H1 (cell line): Measurements from ENCODE around the gene MGAT4D. TPM values are rescaled to one million over a fixed set of nuclear protein-coding genes. Genes with fewer than 3 reads are reported as not detected.
A peak's percentile ranks its signal among the peaks of the same experiment; 100 is the strongest.

ENCODE experiments used
- CTCF ChIA-PET: fragments of 300-600 bp; sonication (Branson Sonifier 250); formaldehyde crosslinking; loops from one replicate; lab custom pipeline; 2021; ENCODE audit not compliant: partially characterized antibody; lab: Charles Lee
- POLR2A ChIA-PET: fragments of 300-600 bp; sonication (Branson Sonifier 250); formaldehyde crosslinking; loops from one replicate; lab custom pipeline; 2021; ENCODE audit warnings: inconsistent platforms; ENCODE audit not compliant: partially characterized antibody; lab: Charles Lee
- DNase-seq, 2 experiments: peaks; one replicate each; pipeline versions ENCODE4 v3.0.0 to v3.0.0-alpha.2; 2010 to 2022; ENCODE audit warnings: low spot score in 2 of 2, low read depth in 1 of 2, mixed read lengths in 1 of 2
- FAIRE-seq: peaks from 2 replicates; lab custom pipeline; 2011; peaks lifted over from hg19 to GRCh38; lab: Jason Lieb, UNC
- H2AFZ ChIP-seq: 2 replicates; pipeline ENCODE4 v1.8.1; 2012; ENCODE audit warnings: low read length, inconsistent platforms
- H2AK5ac ChIP-seq: 2 replicates; pipeline ENCODE4 v1.6.1; 2013; ENCODE audit warnings: low read depth, low read length
- H2BK120ac ChIP-seq: replicated peaks from 2 replicates; pipeline ENCODE3; 2013; ENCODE audit warnings: low read depth, low read length, inconsistent platforms
- H2BK12ac ChIP-seq: 2 replicates; pipeline ENCODE4 v1.6.1; 2013; ENCODE audit warnings: low read depth, low read length
- H2BK15ac ChIP-seq: 2 replicates; pipeline ENCODE4 v1.6.1; 2013; ENCODE audit warnings: low read length
- H2BK20ac ChIP-seq: 2 replicates; pipeline ENCODE4 v1.6.1; 2013; ENCODE audit warnings: low read length
- H2BK5ac ChIP-seq: 2 replicates; pipeline ENCODE4 v1.6.1; 2013; ENCODE audit warnings: low read depth, low read length
- H3K14ac ChIP-seq: 2 replicates; pipeline ENCODE4 v1.6.1; 2013; ENCODE audit warnings: inconsistent platforms; ENCODE audit not compliant: insufficient read length
- H3K18ac ChIP-seq: 2 replicates; pipeline ENCODE4 v1.6.1; 2013; ENCODE audit warnings: low read length; ENCODE audit errors: extremely low read depth
- H3K23ac ChIP-seq: 2 replicates; pipeline ENCODE4 v1.6.1; 2013; ENCODE audit warnings: inconsistent platforms; ENCODE audit not compliant: insufficient read length
- H3K23me2 ChIP-seq: 2 replicates; pipeline ENCODE4 v1.6.1; 2013; ENCODE audit warnings: low read depth, low read length
- H3K27ac ChIP-seq: 2 replicates; pipeline ENCODE4 v1.6.1; 2011; ENCODE audit warnings: low read depth, low read length, inconsistent platforms
- H3K27me3 ChIP-seq, 4 experiments: replicated peaks in 1 of 4; 1 replicate in 1 of 4; 2 replicates in 3 of 4; pipeline versions ENCODE4 v1.6.1 to v1.8.1; 2011 to 2013; ENCODE audit warnings: low read length in 3 of 4, mild to moderate bottlenecking in 3 of 4, inconsistent platforms in 2 of 4, mixed read lengths in 2 of 4, moderate library complexity in 1 of 4; ENCODE audit not compliant: control insufficient read depth in 3 of 4, insufficient read depth in 3 of 4; ENCODE audit errors: extremely low read depth in 1 of 4
- H3K36me3 ChIP-seq, 4 experiments: 2 replicates each; pipeline versions ENCODE4 v1.6.1 to v1.8.1; 2011 to 2013; ENCODE audit warnings: mild to moderate bottlenecking in 4 of 4, low read length in 3 of 4, moderate library complexity in 2 of 4, control low read depth in 1 of 4, inconsistent platforms in 1 of 4; ENCODE audit not compliant: insufficient read depth in 4 of 4, control insufficient read depth in 2 of 4
- H3K4ac ChIP-seq: replicated peaks from 2 replicates; pipeline ENCODE3; 2013; ENCODE audit warnings: low read length, low read depth, mixed read lengths, inconsistent platforms; ENCODE audit not compliant: insufficient read length
- H3K4me1 ChIP-seq, 4 experiments: replicated peaks in 1 of 4; 1 replicate in 1 of 4; 2 replicates in 3 of 4; pipeline versions ENCODE4 v1.6.1 to v1.8.1; 2011 to 2013; ENCODE audit warnings: low read length in 3 of 4, inconsistent platforms in 2 of 4, mixed read lengths in 1 of 4; ENCODE audit not compliant: insufficient read depth in 4 of 4, control insufficient read depth in 3 of 4
- H3K4me2 ChIP-seq, 2 experiments: 2 replicates each; pipeline versions ENCODE4 v1.6.1 to v1.8.1; 2011 to 2013; ENCODE audit warnings: low read depth in 2 of 2, low read length in 2 of 2, control low read depth in 1 of 2, inconsistent platforms in 1 of 2, mild to moderate bottlenecking in 1 of 2; ENCODE audit not compliant: insufficient read depth in 1 of 2
- H3K4me3 ChIP-seq, 4 experiments: fragments of 200-600, 300-600 bp in 1 of 4; sonication (generic), shearing (Covaris generic), sonication (Bioruptor Twin) in 1 of 4; 2 replicates each; pipeline versions ENCODE4 v1.5.1 to v1.8.1; 2011 to 2016; ENCODE audit warnings: low read length in 4 of 4, low read depth in 3 of 4, control low read depth in 2 of 4, inconsistent platforms in 2 of 4, mild to moderate bottlenecking in 2 of 4, mixed read lengths in 1 of 4, moderate library complexity in 1 of 4; ENCODE audit not compliant: insufficient read depth in 2 of 4; ENCODE audit errors: extremely low read depth in 1 of 4
- H3K56ac ChIP-seq: replicated peaks from 2 replicates; pipeline ENCODE3; 2013; ENCODE audit warnings: low read depth, mild to moderate bottlenecking, mixed read lengths, low read length, inconsistent platforms; ENCODE audit not compliant: insufficient read length
- H3K79me1 ChIP-seq: 2 replicates; pipeline ENCODE4 v1.6.1; 2013; ENCODE audit warnings: low read depth, low read length, control low read depth
- H3K79me2 ChIP-seq, 2 experiments: 2 replicates each; pipeline versions ENCODE4 v1.6.1 to v1.8.1; 2012 to 2013; ENCODE audit warnings: low read length in 2 of 2, mild to moderate bottlenecking in 2 of 2, inconsistent platforms in 1 of 2; ENCODE audit not compliant: insufficient read depth in 2 of 2, control insufficient read depth in 1 of 2
- H3K9ac ChIP-seq, 4 experiments: replicated peaks in 1 of 4; 1 replicate in 1 of 4; 2 replicates in 3 of 4; pipeline versions ENCODE4 v1.6.1 to v1.8.1; 2011 to 2013; ENCODE audit warnings: low read depth in 3 of 4, low read length in 3 of 4, control low read depth in 2 of 4, mild to moderate bottlenecking in 2 of 4, moderate library complexity in 2 of 4, inconsistent platforms in 1 of 4; ENCODE audit errors: extremely low read depth in 1 of 4
- H3K9me3 ChIP-seq, 2 experiments: 2 replicates each; pipeline versions ENCODE4 v1.6.1 to v1.8.1; 2012 to 2013; ENCODE audit warnings: mild to moderate bottlenecking in 2 of 2, moderate library complexity in 2 of 2, control low read depth in 1 of 2, inconsistent platforms in 1 of 2, low read depth in 1 of 2, low read length in 1 of 2, mixed read lengths in 1 of 2; ENCODE audit not compliant: insufficient read depth in 2 of 2
- H4K20me1 ChIP-seq, 2 experiments: replicated peaks in 1 of 2; 2 replicates each; pipeline versions ENCODE3 to v1.8.1; 2011 to 2013; ENCODE audit warnings: inconsistent platforms in 2 of 2, low read length in 2 of 2, mild to moderate bottlenecking in 1 of 2; ENCODE audit not compliant: insufficient read depth in 2 of 2, control insufficient read depth in 1 of 2
- H4K5ac ChIP-seq: 2 replicates; pipeline ENCODE4 v1.6.1; 2013; ENCODE audit warnings: low read length, low read depth, mixed read lengths, inconsistent platforms; ENCODE audit not compliant: insufficient read length
- H4K8ac ChIP-seq: 2 replicates; pipeline ENCODE4 v1.8.0; 2013; ENCODE audit warnings: mild to moderate bottlenecking, moderate library complexity, low read length, inconsistent platforms; ENCODE audit not compliant: insufficient read depth; ENCODE audit errors: extremely low read depth
- H4K91ac ChIP-seq: replicated peaks from 2 replicates; pipeline ENCODE3; 2013; ENCODE audit warnings: low read length, mixed read lengths, inconsistent platforms; ENCODE audit not compliant: insufficient read length
- BACH1 ChIP-seq: IDR thresholded peaks from 2 replicates; pipeline ENCODE4 v1.6.1; 2012; ENCODE audit warnings: low read length, improper control_type of control experiment
- RAD21 ChIP-seq, 2 experiments: IDR thresholded peaks in 1 of 2; conservative IDR thresholded peaks in 1 of 2; 2 replicates each; pipeline ENCODE4 v1.6.1; 2011; ENCODE audit warnings: low read depth in 2 of 2, low read length in 2 of 2, improper control_type of control experiment in 1 of 2, inconsistent platforms in 1 of 2, mild to moderate bottlenecking in 1 of 2, moderate library complexity in 1 of 2
- WGBS, 2 experiments: shearing (Covaris generic) in 1 of 2; methylation state at CpG; one replicate each; pipeline versions ENCODE4 v1.1.6 to v1.1.7; 2013 to 2015; ENCODE audit warnings: low lambda C conversion rate in 2 of 2, mixed read lengths in 2 of 2, inconsistent platforms in 1 of 2, low coverage in 1 of 2, missing lambda C conversion rate in 1 of 2; ENCODE audit not compliant: insufficient replicate concordance in 2 of 2, insufficient coverage in 1 of 2, insufficient read length in 1 of 2; ENCODE audit errors: extremely low coverage in 1 of 2, missing lambda C conversion rate in 1 of 2; 5-methylcytosine and 5-hydroxymethylcytosine counted together
- polyA plus RNA-seq, 7 experiments: library from polyadenylated mRNA; depleted of rRNA in 3 of 7; stranded (reverse) in 5 of 7; unstranded in 2 of 7; fragments of >200 nt in 5 of 7; fragments of 200-250 nt in 2 of 7; gene quantifications; 1 replicate in 5 of 7; 2 replicates in 1 of 7; 4 replicates in 1 of 7; pipeline versions ENCODE4 v1.2.1 to v1.2.3, GENCODE V29; 2011 to 2013; ENCODE audit warnings: missing spikeins in 2 of 7, mixed read lengths in 2 of 7
- total RNA-seq: library from RNA; stranded (reverse); fragmentation: NEBNext Ultra II Directional; extraction: Animal tissue kit (Norgen Biotek cat#: 25700); gene quantifications from 2 replicates; pipeline ENCODE4 v1.2.1, GENCODE V29; 2021

The MGAT4D gene
- total and polyA plus RNA-seq, 2 of the 8 experiments (the other 6 are each of a cell fraction or from before 2014, with no cell fraction given): not detected

DNA sequence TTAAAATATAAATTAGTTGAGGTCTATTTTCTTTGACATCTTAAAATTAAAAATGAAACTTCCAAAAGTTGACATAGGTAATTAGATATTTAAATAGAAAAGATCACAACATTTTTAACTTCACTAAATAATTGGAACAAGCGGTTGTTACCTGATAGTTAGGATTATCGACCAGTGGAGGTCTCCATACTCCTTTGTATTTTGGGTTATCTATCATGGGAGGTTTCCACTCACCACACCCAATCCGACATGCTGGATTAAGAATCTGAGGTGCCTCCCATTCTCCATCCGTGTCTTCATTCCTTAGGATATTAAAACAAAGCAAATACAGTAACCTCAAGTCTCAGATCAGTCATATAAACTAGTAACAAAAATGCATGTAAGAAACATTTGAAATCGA lies 102.4 kb downstream of the MGAT4D start:
- Histone ChIP-seq H2BK15ac (no peak overlapping the region), H2BK12ac (no peak overlapping the region), H3K79me1 (no peaks in the 10 kb centered on the region), H3K9ac (no peak overlapping the region), H3K4ac (no peak overlapping the region), H4K91ac (no peak overlapping the region), H3K27ac (no peak overlapping the region), H3K14ac (no peak overlapping the region), H3K56ac (no peak overlapping the region), H3K23me2 (no peaks in the 10 kb centered on the region), H2AK5ac (no peak overlapping the region), H2BK20ac (no peak overlapping the region), H3K9me3 (no peaks in the 10 kb centered on the region), H2BK120ac (no peak overlapping the region), H4K20me1 (no peaks in the 10 kb centered on the region), H3K27me3 (peaks cover 0 to 2% (median 0%) of the 10 kb centered on the region in 4 experiments; a peak in 1 of 7 replicates), H3K36me3 (no peaks in the 10 kb centered on the region), H3K79me2 (no peaks in the 10 kb centered on the region), H3K4me3 (no peak overlapping the region), H3K18ac (no peak overlapping the region), H2AFZ (no peak overlapping the region), H4K5ac (no peak overlapping the region), H4K8ac (no peak overlapping the region), H3K4me1 (no peaks in the 10 kb centered on the region), H3K23ac (no peak overlapping the region), H3K4me2 (no peak overlapping the region), H2BK5ac (no peak overlapping the region)
- POLR2A ChIA-PET: no interaction called here
- FAIRE-seq (no peak), DNase-seq (no peak)
- WGBS, 2 experiments: 65% methylated on average over 5 of the region's 5 CpGs; no CpG with 5 or more reads in 1 of the 2 experiments
- CTCF ChIA-PET: interaction anchor here (0.8 kb wide), 1 partner anchor 241 kb away, joined by 3 read pairs; no protein-coding TSS in a partner anchor
- TF ChIP-seq BACH1: no peak
- TF ChIP-seq RAD21 (IDR thresholded peaks at IDR 0.05 in 1 of 2, conservative IDR thresholded peaks at IDR 0.05 in 1 of 2; ENCODE audit: low read depth in 2 of 2, low read length in 2 of 2): peak; percentile 53 to 62

Other genes starting within 250 kb of the MGAT4D start
- gene SCOC, start 124.6 kb downstream of the MGAT4D start, total RNA-seq: 33.1 and 33.4 TPM in 2 replicates
- gene SCOC, start 124.6 kb downstream of the MGAT4D start, polyA plus RNA-seq (2011; rRNA removed): 4.5 and 12.1 TPM in 2 replicates
- 3.1 and 3.2 TPM in 2 replicates for gene CLGN, start 70.6 kb downstream of the MGAT4D start, total RNA-seq
- 0.63 and 1.7 TPM in 2 replicates for gene CLGN, start 70.6 kb downstream of the MGAT4D start, polyA plus RNA-seq (2011; rRNA removed)
- 26.2 and 27.9 TPM in 2 replicates for gene ELMOD2, start 25.9 kb upstream of the MGAT4D start, total RNA-seq
- gene ELMOD2, start 25.9 kb upstream of the MGAT4D start, polyA plus RNA-seq (2011; rRNA removed): 3.4 and 6.6 TPM in 2 replicates
- 0.20 and 0.29 TPM in 2 replicates for gene UCP1, start 70.7 kb upstream of the MGAT4D start, total RNA-seq
- gene UCP1, start 70.7 kb upstream of the MGAT4D start, polyA plus RNA-seq (2011; rRNA removed): 0.22 and 0.44 TPM in 2 replicates